WERI-Rb-1 (cell line): ENCODE data around the gene RTN4RL1.

Experiments
- DNase-seq: peaks from one replicate; pipeline ENCODE4 v3.0.0-alpha.2; 2020
- H3K27ac ChIP-seq: fragments of 250-450 bp; sonication (Bioruptor Pico); 2 replicates; pipeline ENCODE4 v1.5.1; 2020; ENCODE audit warnings: mild to moderate bottlenecking, moderate library complexity
- H3K27me3 ChIP-seq: fragments of 250-450 bp; sonication (Bioruptor Pico); 2 replicates; pipeline ENCODE4 v1.5.1; 2021; ENCODE audit warnings: mild to moderate bottlenecking, low read depth, moderate library complexity; ENCODE audit not compliant: insufficient read depth, severe bottlenecking
- H3K36me3 ChIP-seq: fragments of 250-450 bp; sonication (Bioruptor Pico); 2 replicates; pipeline ENCODE4 v1.5.1; 2020; ENCODE audit warnings: mild to moderate bottlenecking, moderate library complexity
- H3K4me3 ChIP-seq: 2 replicates; pipeline ENCODE4 v1.5.1; 2011; ENCODE audit warnings: low read depth, mild to moderate bottlenecking, control low read depth, low read length
- H3K9me3 ChIP-seq: fragments of 250-450 bp; sonication (Bioruptor Pico); 2 replicates; pipeline ENCODE4 v1.5.1; 2021; ENCODE audit warnings: mild to moderate bottlenecking, moderate library complexity; ENCODE audit not compliant: severe bottlenecking
- TF ChIP-seq, protein P1 (sequence below): IDR thresholded peaks from 2 replicates; pipeline ENCODE4 v1.5.1; 2011; ENCODE audit warnings: low read depth, mild to moderate bottlenecking, control low read depth, inconsistent platforms, low read length

Gene RTN4RL1

GRCh38 chr17:2040219-2040827 is 15.2 kb upstream of the RTN4RL1 start:
- Histone ChIP-seq H3K27ac (peak overlapping the region; percentile 99), H3K36me3 (peaks cover 53% of the 10 kb centered on the region), H3K4me3 (no peak overlapping the region), H3K27me3 (no peaks in the 10 kb centered on the region), H3K9me3 (no peaks in the 10 kb centered on the region)
- DNase-seq, result peak; percentile 42
- TF ChIP-seq, protein P1, sequence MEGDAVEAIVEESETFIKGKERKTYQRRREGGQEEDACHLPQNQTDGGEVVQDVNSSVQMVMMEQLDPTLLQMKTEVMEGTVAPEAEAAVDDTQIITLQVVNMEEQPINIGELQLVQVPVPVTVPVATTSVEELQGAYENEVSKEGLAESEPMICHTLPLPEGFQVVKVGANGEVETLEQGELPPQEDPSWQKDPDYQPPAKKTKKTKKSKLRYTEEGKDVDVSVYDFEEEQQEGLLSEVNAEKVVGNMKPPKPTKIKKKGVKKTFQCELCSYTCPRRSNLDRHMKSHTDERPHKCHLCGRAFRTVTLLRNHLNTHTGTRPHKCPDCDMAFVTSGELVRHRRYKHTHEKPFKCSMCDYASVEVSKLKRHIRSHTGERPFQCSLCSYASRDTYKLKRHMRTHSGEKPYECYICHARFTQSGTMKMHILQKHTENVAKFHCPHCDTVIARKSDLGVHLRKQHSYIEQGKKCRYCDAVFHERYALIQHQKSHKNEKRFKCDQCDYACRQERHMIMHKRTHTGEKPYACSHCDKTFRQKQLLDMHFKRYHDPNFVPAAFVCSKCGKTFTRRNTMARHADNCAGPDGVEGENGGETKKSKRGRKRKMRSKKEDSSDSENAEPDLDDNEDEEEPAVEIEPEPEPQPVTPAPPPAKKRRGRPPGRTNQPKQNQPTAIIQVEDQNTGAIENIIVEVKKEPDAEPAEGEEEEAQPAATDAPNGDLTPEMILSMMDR, result no peak

DNA sequence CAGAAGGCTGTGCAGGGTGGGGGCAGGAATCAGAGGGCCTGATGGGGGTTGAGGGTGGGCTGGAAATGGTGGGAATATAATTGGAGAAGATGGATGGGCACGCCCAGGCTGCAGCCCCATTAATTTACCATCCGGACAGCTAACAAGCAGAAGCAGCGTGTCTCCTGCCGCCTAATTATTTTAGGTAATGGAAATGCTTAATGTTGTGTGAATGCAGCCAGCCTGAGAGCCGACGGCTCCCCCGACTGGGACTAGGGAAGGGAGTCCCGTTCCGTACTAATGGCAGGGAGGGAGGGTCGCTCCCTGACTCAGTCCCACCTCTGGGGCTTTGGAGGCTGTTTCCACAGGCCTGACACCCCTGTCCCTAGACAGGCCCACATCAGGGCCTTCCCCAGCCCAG is 12.0 kb upstream of the RTN4RL1 start:
- H3K9me3 ChIP-seq, result no peaks in the 10 kb centered on the region
- no peaks in the 10 kb centered on the region for H3K27me3 ChIP-seq
- no peak overlapping the region for H3K4me3 ChIP-seq
- TF ChIP-seq, protein P1, result no peak
- H3K27ac ChIP-seq, result no peak overlapping the region
- H3K36me3 ChIP-seq, result peaks cover 28% of the 10 kb centered on the region
- DNase-seq, result no peak

DNA sequence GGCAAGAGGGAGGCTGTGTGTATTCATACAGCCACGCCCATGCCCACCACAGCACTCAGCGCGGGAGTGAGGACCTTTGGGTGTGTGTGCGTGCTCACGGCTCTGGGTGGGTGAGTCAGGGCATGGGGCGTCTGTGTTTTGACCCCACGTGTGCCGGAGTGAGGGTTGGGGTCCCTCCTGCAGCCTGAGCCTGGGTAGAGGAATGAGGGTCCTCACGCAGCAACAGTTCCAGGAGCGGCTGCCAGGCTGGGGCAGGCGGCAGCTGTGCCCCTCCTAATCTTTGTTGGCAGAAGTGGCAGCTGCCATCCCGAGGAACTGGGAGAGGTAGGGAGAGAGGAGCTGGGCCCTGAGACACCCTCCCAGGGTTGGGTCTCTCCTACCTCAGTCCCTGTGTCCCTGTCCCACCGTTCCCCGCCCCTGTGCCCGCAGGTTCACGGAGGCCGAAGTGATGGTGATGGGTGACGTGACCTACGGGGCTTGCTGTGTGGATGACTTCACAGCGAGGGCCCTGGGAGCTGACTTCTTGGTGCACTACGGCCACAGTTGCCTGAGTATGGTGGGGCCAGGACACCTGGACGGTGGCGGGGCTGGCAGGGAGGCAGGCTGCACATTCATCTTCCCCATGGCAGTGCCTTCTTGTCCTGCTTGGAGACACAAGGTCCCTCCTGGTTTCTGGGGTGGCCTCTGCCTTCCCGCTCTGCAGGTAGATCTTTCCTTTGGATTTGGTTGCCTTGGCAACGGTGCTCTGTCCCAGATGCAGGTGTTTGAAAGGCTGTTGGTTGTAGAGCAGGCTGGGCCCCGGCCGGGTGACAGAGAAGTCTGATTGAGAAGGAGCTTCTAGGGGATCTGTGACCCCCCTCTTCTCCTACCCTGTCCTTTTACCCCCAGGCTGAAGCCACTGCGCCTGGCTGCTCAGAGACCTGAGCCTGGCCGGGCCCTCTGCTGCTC is 10.7 kb upstream of the RTN4RL1 start:
- peaks cover 28% of the 10 kb centered on the region for H3K36me3 ChIP-seq
- TF ChIP-seq, protein P1, result no peak
- no peak overlapping the region for H3K27ac ChIP-seq
- no peaks in the 10 kb centered on the region for H3K9me3 ChIP-seq
- no peak for DNase-seq
- H3K4me3 ChIP-seq, result no peak overlapping the region
- no peaks in the 10 kb centered on the region for H3K27me3 ChIP-seq

DNA sequence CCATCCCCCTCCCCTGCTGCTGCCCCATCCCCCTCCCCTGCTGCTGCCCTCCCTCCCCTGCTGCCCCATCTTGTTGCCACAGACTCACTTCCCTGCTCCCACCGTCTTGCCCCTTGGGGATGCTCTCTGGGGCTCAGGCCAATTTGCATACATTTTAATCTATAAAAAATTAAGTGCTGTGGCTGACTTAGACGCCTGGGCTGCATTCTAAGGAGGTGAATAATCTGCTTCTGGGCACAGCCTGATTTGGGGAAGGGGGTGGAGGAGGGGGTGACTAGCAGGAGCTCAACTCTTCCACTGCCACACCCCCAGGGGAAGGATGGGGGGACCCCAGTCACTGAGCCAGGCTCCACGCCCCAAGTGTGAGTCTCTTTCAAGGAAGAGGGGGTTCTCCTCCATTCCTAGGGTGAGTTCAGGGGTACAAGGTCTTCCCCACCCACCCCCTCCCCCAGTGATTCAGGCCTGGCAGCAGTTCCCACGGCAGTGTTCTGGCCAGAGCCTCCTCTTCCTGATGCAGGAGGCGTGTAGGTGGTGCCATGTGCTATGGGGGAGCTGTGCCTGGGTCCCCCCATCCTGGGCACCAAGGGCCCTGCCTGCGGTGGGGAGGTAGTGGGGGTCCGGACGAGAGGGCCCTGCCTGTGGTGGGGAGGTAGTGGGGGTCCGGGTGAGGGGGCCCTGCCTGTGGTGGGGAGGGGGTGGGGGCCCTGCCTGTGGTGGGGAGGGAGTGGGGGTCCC is 9.8 kb upstream of the RTN4RL1 start:
- H3K27ac ChIP-seq, result no peak overlapping the region
- H3K36me3 ChIP-seq, result peaks cover 25% of the 10 kb centered on the region
- DNase-seq, result no peak
- H3K9me3 ChIP-seq, result no peaks in the 10 kb centered on the region
- no peak overlapping the region for H3K4me3 ChIP-seq
- H3K27me3 ChIP-seq, result no peaks in the 10 kb centered on the region
- TF ChIP-seq, protein P1, result no peak

DNA sequence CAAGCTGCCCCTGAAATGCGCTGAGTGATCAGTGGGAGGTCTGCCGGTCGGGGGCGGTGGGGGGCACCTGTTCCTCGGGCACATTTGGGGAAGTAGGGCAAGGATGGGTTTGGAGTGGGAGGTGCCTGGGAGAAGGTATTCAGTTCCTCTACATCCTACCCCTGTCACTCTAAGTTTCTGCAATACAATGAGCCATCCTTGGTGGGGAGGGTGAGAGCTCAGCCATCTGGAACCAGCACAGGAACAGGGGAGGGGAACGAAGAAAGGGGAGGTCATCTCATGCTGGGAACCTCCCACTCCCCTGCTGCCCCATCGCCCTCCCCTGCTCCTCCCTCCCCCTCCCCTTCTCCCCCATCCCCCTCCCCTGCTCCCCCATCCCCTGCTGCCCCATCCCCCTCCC is 9.0 kb upstream of the RTN4RL1 start:
- TF ChIP-seq, protein P1, result no peak
- Histone ChIP-seq H3K4me3 (no peak overlapping the region), H3K36me3 (peaks cover 24% of the 10 kb centered on the region), H3K27ac (peak overlapping the region; percentile 42), H3K27me3 (no peaks in the 10 kb centered on the region), H3K9me3 (no peaks in the 10 kb centered on the region)
- peak; percentile 60 for DNase-seq
